Right atrium auricular region (tissue), 2 donors: Measurements from ENCODE around the gene HEMK1. TPM values are rescaled to one million over a fixed set of nuclear protein-coding genes. Genes with fewer than 3 reads are reported as not detected.
A peak's percentile ranks its signal among the peaks of the same experiment; 100 is the strongest.

Experiments
- DNase-seq: peaks from one replicate; pipeline ENCODE4 v3.0.0-alpha.2; 2019; ENCODE audit warnings: low spot score
- H3K27ac ChIP-seq, 2 donors: fragments of 200-600 bp; sonication (generic); 1 replicate in 1 of 2; 2 replicates in 1 of 2; pipeline ENCODE4 v1.5.1; 2016 to 2019
- H3K27me3 ChIP-seq, 2 donors: fragments of 200-600 bp; sonication (generic); one replicate each; pipeline versions ENCODE4 v1.5.1 to v1.6.0; 2017 to 2019
- H3K36me3 ChIP-seq: fragments of 200-600 bp; sonication (generic); one replicate; pipeline ENCODE4 v1.5.1; 2016
- H3K4me1 ChIP-seq, 2 donors: fragments of 200-600 bp; sonication (generic); one replicate each; pipeline versions ENCODE4 v1.5.1 to v1.6.0; 2017 to 2019
- H3K4me3 ChIP-seq, 2 donors: fragments of 200-600 bp; sonication (generic); 1 replicate in 1 of 2; 2 replicates in 1 of 2; pipeline ENCODE4 v1.5.1; 2017 to 2019; ENCODE audit warnings: mild to moderate bottlenecking in 1 of 2, moderate library complexity in 1 of 2
- H3K9me3 ChIP-seq, 2 donors: fragments of 200-600 bp; sonication (generic); one replicate each; pipeline ENCODE4 v1.5.1; 2019
- total RNA-seq, 2 donors: library from RNA; depleted of rRNA; stranded (reverse); fragments of >200 nt; gene quantifications; one replicate each; pipeline ENCODE4 v1.1.0, GENCODE V29; 2016
- TF ChIP-seq, protein P1 (sequence below), 2 donors: fragments of 200-600 bp; sonication (generic); IDR thresholded peaks; one replicate each; pipeline ENCODE4 v1.5.1; 2019; ENCODE audit warnings: antibody characterized with exemption in 2 of 2

The HEMK1 gene
- total RNA-seq, 2 donors from 2014 or later, result 7.2 to 9.6 TPM

DNA sequence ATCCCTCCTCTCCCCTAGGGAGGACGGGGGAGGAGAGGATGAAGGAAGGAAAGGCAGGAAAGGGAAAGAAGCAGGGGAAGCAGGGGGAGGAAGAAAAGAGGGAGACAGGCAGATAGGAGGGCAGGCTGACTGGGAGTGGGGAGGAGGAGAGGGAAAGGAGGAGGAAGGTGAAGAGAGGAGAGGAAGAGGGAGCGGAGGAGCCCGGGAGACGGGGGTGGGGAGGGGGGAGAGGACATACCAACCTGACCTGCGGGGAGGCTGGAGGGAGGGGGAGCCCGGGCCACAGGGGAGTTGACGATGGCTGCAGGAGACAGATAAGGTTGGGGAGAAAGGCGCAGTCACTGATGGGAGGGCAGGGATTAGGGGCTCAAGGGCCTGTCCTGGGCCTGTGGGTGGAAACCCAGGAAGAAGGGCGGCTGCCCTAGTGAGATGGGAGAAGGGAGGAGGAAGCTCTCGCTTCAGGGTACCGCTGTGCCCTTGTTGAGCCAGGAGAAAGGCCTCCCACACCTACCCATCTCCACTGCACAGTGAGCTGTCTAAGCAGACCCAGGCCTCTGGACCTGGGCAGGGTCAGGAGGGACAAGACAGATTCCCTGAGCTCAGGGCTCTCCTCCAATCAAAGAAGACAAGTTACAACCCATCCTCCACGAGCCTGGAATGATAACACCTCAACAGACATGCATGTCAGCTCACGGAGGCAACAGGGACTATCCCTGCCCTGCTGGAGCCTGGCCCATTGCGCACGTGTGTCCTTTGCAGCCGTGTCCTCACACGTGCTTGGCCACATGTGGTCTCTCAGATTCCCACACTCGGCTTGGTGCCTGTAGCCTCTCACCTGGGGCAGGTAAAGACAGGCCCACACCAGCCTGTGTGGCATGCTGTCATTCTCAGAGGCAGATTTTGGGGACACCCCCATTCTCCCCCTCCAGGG is 29.7 kb upstream of the HEMK1 start:
- DNase-seq, result no peak
- Histone ChIP-seq H3K36me3 (no peaks in the 10 kb centered on the region), H3K27ac (no peak overlapping the region), H3K9me3 (no peaks in the 10 kb centered on the region), H3K4me3 (no peak overlapping the region), H3K4me1 (no peaks in the 10 kb centered on the region), H3K27me3 (no peaks in the 10 kb centered on the region)
- TF ChIP-seq, protein P1, sequence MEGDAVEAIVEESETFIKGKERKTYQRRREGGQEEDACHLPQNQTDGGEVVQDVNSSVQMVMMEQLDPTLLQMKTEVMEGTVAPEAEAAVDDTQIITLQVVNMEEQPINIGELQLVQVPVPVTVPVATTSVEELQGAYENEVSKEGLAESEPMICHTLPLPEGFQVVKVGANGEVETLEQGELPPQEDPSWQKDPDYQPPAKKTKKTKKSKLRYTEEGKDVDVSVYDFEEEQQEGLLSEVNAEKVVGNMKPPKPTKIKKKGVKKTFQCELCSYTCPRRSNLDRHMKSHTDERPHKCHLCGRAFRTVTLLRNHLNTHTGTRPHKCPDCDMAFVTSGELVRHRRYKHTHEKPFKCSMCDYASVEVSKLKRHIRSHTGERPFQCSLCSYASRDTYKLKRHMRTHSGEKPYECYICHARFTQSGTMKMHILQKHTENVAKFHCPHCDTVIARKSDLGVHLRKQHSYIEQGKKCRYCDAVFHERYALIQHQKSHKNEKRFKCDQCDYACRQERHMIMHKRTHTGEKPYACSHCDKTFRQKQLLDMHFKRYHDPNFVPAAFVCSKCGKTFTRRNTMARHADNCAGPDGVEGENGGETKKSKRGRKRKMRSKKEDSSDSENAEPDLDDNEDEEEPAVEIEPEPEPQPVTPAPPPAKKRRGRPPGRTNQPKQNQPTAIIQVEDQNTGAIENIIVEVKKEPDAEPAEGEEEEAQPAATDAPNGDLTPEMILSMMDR (IDR thresholded peaks at IDR 0.05), result no peak

DNA sequence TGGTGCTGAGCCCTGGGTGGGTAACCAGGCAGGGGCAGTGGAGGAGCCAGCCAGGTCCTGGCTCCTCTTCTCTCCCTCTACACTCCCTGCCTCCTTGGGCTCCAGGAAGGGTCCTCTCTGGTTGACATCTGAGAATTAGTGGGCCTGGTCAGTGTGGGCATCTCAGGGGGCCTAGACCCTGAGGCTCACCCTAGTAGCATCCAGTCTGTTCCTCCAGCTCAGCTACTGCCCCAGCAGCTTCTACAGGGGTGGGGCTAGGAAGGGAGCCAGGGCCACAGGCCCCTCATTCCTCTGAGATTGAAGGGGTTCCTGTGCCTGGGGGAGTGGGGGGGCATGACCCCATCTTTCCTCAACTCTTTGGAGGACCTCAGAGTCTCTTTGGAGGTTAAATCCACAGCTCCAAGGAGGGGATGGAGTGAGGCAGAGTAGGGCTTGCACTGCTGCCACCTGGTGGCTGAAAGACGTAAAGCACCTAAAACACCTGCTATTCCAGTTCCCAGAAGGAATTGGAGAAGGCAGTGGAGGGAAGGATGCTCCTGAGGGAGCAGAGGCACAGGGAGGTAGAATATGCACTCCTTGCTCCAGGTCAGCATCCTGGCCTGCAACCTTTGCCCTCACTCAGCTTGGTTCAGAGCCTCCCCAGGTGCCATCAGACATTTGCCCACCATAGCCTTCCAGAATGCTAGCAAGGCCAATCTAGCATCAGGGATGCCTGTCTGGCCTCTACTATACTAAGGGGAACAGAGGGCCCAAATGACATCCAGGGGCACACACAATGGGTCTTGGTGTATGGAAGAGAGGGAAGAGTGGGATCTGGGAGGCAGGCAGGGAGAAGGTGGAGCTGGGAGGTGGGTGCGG is 26.9 kb upstream of the HEMK1 start:
- no peaks in the 10 kb centered on the region for H3K9me3 ChIP-seq
- no peaks in the 10 kb centered on the region for H3K27me3 ChIP-seq
- H3K4me3 ChIP-seq, result no peak overlapping the region
- H3K27ac ChIP-seq, result no peak overlapping the region
- H3K4me1 ChIP-seq, result no peaks in the 10 kb centered on the region
- DNase-seq, result peak; percentile 82
- TF ChIP-seq, protein P1 (IDR thresholded peaks at IDR 0.05), result peak; percentile 79 to 94
- H3K36me3 ChIP-seq, result no peaks in the 10 kb centered on the region

DNA sequence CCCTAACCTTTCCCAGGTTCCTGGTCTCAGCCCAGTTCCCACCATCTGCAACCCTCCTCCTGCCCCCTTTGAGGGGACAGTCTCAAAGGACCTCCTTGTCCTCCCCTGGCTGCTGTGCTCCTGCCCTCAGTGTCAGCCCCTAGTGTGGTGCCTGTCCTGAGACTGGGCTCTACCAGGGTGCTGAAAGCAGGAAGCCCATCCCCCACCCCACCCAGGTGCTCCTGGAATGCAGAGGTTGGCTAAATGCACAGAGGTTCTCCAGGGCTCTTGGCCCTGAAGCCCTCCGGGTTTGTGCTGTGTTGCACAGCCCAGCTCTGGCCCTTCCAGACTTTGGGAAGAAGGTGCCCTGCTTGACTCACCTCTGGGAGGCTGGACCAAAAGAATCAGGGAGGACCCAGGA is 23.5 kb upstream of the HEMK1 start:
- DNase-seq, result no peak
- TF ChIP-seq, protein P1 (IDR thresholded peaks at IDR 0.05), result no peak

DNA sequence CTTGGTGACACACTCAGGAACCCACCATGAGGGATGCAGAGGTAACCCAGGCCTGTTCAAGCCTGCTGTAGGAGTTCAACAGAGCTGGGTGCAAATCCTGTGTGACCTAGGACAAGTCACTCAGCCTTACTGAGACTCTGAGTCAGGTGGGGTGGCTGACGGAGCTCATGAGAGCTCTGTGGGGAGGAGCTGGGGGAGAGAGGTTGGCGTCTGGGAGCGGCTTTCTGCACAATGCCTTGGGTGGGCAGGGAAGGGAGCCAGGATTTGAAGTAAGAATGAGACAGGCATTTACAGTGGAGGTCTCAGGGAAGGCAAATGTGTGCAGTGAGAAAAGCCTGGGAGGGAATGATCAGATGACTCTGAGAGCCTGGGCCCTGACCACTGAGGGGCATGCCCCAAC is 20.1 kb upstream of the HEMK1 start:
- DNase-seq, result no peak
- H3K9me3 ChIP-seq, result no peaks in the 10 kb centered on the region

More for the DNA sequence above, 23.5 kb upstream of the HEMK1 start:
- no peak overlapping the region for H3K27ac ChIP-seq
- H3K4me3 ChIP-seq, result no peak overlapping the region
- no peaks in the 10 kb centered on the region for H3K36me3 ChIP-seq
- H3K27me3 ChIP-seq, result no peaks in the 10 kb centered on the region
- no peaks in the 10 kb centered on the region for H3K4me1 ChIP-seq
- no peaks in the 10 kb centered on the region for H3K9me3 ChIP-seq

GRCh38 chr3:50550079-50550736 is 19.1 kb upstream of the HEMK1 start:
- Histone ChIP-seq H3K27me3 (no peaks in the 10 kb centered on the region), H3K4me3 (no peak overlapping the region), H3K4me1 (no peaks in the 10 kb centered on the region), H3K36me3 (no peaks in the 10 kb centered on the region), H3K9me3 (no peaks in the 10 kb centered on the region), H3K27ac (no peak overlapping the region)
- TF ChIP-seq, protein P1 (IDR thresholded peaks at IDR 0.05), result peak; percentile 71 to 84
- DNase-seq, result no peak

More for the DNA sequence above, 20.1 kb upstream of the HEMK1 start:
- no peaks in the 10 kb centered on the region for H3K36me3 ChIP-seq
- no peak overlapping the region for H3K4me3 ChIP-seq
- H3K27ac ChIP-seq, result no peak overlapping the region
- TF ChIP-seq, protein P1 (IDR thresholded peaks at IDR 0.05), result no peak
- H3K27me3 ChIP-seq, result no peaks in the 10 kb centered on the region
- no peaks in the 10 kb centered on the region for H3K4me1 ChIP-seq
